IMR-90 (cell line): Measurements from ENCODE around the gene TRIM26. TPM values are rescaled to one million over a fixed set of nuclear protein-coding genes. Genes with fewer than 3 reads are reported as not detected.

Experiments
- ATAC-seq: fragments of 200-7000 bp; cut with Tn5 transposase; 2 replicates; pipeline ENCODE4 v1.9.1; 2020; ENCODE audit warnings: low read depth, mild to moderate bottlenecking, moderate library complexity
- Bru-seq: library from RNA; stranded (reverse); fragments of 400-500 nt; gene quantifications from one replicate; lab custom pipeline; 2021; lab: Mats Ljungman, UMichigan
- BruChase-seq, 2 experiments: library from RNA; stranded (reverse); fragments of 400-500 nt; gene quantifications; one replicate each; lab custom pipeline; 2021; lab: Mats Ljungman, UMichigan
- BruUV-seq: library from RNA; stranded (reverse); fragments of 400-500 nt; replicated peaks from 2 replicates; lab custom pipeline; 2021; lab: Mats Ljungman, UMichigan
- CTCF ChIA-PET: fragments of 300-600 bp; formaldehyde crosslinking; extraction: SDS; loops from one replicate; lab custom pipeline; 2021; ENCODE audit warnings: antibody characterized with exemption; lab: Yijun Ruan, JAX
- POLR2A ChIA-PET: fragments of 300-600 bp; sonication (Branson Sonifier 250); formaldehyde crosslinking; loops from one replicate; lab custom pipeline; 2022; ENCODE audit warnings: antibody characterized with exemption; ENCODE audit not compliant: unreplicated experiment; lab: Charles Lee
- DNase-seq: peaks from one replicate; pipeline ENCODE4 v3.0.0; 2013
- H2AFZ ChIP-seq: replicated peaks from 2 replicates; pipeline ENCODE3; 2013; ENCODE audit warnings: low read length, mild to moderate bottlenecking; ENCODE audit not compliant: poor library complexity
- H2AK5ac ChIP-seq: 2 replicates; pipeline ENCODE4 v1.6.1; 2013; ENCODE audit warnings: low read depth, low read length, inconsistent platforms
- H2AK9ac ChIP-seq: replicated peaks from 2 replicates; pipeline ENCODE3; 2013; ENCODE audit warnings: mild to moderate bottlenecking, low read depth, low read length, moderate library complexity; ENCODE audit not compliant: poor library complexity
- H2BK120ac ChIP-seq: 2 replicates; pipeline ENCODE4 v1.6.1; 2013; ENCODE audit warnings: low read depth, low read length, inconsistent platforms
- H2BK15ac ChIP-seq: 3 replicates; pipeline ENCODE4 v1.6.1; 2013; ENCODE audit warnings: low read depth, low read length, inconsistent platforms
- H2BK20ac ChIP-seq: 2 replicates; pipeline ENCODE4 v1.6.1; 2013; ENCODE audit warnings: low read depth, mild to moderate bottlenecking, inconsistent platforms, low read length, moderate library complexity
- H2BK5ac ChIP-seq: 2 replicates; pipeline ENCODE4 v1.6.1; 2013; ENCODE audit warnings: mild to moderate bottlenecking, low read depth, low read length, inconsistent platforms; ENCODE audit not compliant: poor library complexity, severe bottlenecking
- H3K14ac ChIP-seq: replicated peaks from 2 replicates; pipeline ENCODE4 v1.6.1; 2013; ENCODE audit warnings: low read depth, low read length, inconsistent platforms
- H3K18ac ChIP-seq: 2 replicates; pipeline ENCODE4 v1.6.1; 2013; ENCODE audit warnings: low read depth, low read length, control low read depth
- H3K23ac ChIP-seq: 2 replicates; pipeline ENCODE4 v1.6.1; 2013; ENCODE audit warnings: low read depth, low read length, inconsistent platforms
- H3K27ac ChIP-seq: 2 replicates; pipeline ENCODE4 v1.5.1; 2013; ENCODE audit warnings: mild to moderate bottlenecking, control low read depth, low read length; ENCODE audit not compliant: insufficient read depth
- H3K27me3 ChIP-seq: 2 replicates; pipeline ENCODE4 v1.6.1; 2013; ENCODE audit warnings: low read length; ENCODE audit not compliant: control insufficient read depth, insufficient read depth
- H3K36me3 ChIP-seq: 2 replicates; pipeline ENCODE4 v1.6.1; 2013; ENCODE audit warnings: low read length, mixed read lengths; ENCODE audit not compliant: control insufficient read depth, insufficient read depth
- H3K4ac ChIP-seq: 2 replicates; pipeline ENCODE4 v1.6.1; 2013; ENCODE audit warnings: low read depth, low read length, inconsistent platforms
- H3K4me1 ChIP-seq: 2 replicates; pipeline ENCODE4 v1.6.1; 2013; ENCODE audit warnings: low read length, mixed read lengths; ENCODE audit not compliant: control insufficient read depth, insufficient read depth
- H3K4me2 ChIP-seq: 2 replicates; pipeline ENCODE4 v1.6.1; 2013; ENCODE audit warnings: low read depth, mild to moderate bottlenecking, control low read depth, low read length, moderate library complexity
- H3K4me3 ChIP-seq: 2 replicates; pipeline ENCODE4 v1.5.1; 2013; ENCODE audit warnings: low read depth, mild to moderate bottlenecking, control low read depth, low read length, moderate library complexity; ENCODE audit not compliant: insufficient read depth
- H3K56ac ChIP-seq: 2 replicates; pipeline ENCODE4 v1.6.1; 2013; ENCODE audit warnings: low read length, inconsistent platforms; ENCODE audit not compliant: insufficient read depth; ENCODE audit errors: extremely low read depth
- H3K79me1 ChIP-seq, 2 experiments: 2 replicates each; pipeline ENCODE4 v1.6.1; 2013; ENCODE audit warnings: low read length in 2 of 2, inconsistent platforms in 1 of 2, low read depth in 1 of 2
- H3K9ac ChIP-seq: 2 replicates; pipeline ENCODE4 v1.6.1; 2013; ENCODE audit warnings: low read depth, low read length, control low read depth
- H3K9me1 ChIP-seq: 2 replicates; pipeline ENCODE4 v1.6.1; 2013; ENCODE audit warnings: low read length, inconsistent platforms; ENCODE audit not compliant: insufficient read depth
- H3K9me3 ChIP-seq: 2 replicates; pipeline ENCODE4 v1.6.1; 2013; ENCODE audit warnings: low read length; ENCODE audit not compliant: control insufficient read depth, insufficient read depth
- H4K20me1 ChIP-seq: 2 replicates; pipeline ENCODE4 v1.6.1; 2013; ENCODE audit warnings: low read length, inconsistent platforms; ENCODE audit not compliant: insufficient read depth
- H4K5ac ChIP-seq: 2 replicates; pipeline ENCODE4 v1.6.1; 2013; ENCODE audit warnings: mild to moderate bottlenecking, low read depth, low read length, control low read depth
- H4K8ac ChIP-seq, 2 experiments: 2 replicates each; pipeline ENCODE4 v1.6.1; 2013; ENCODE audit warnings: low read depth in 2 of 2, low read length in 2 of 2, control low read depth in 1 of 2, inconsistent platforms in 1 of 2
- H4K91ac ChIP-seq: 2 replicates; pipeline ENCODE4 v1.6.1; 2013; ENCODE audit warnings: low read depth, low read length, inconsistent platforms; ENCODE audit not compliant: insufficient read depth
- CHD1 ChIP-seq: IDR thresholded peaks from 2 replicates; pipeline ENCODE4 v1.6.1; 2012; ENCODE audit warnings: low read depth, low read length, improper control_type of control experiment
- MAFK ChIP-seq: IDR thresholded peaks from 2 replicates; pipeline ENCODE4 v1.6.1; 2012; ENCODE audit warnings: low read depth, low read length, improper control_type of control experiment
- MAZ ChIP-seq: IDR thresholded peaks from 2 replicates; pipeline ENCODE4 v1.6.1; 2012; ENCODE audit warnings: low read depth, mild to moderate bottlenecking, low read length, improper control_type of control experiment, moderate library complexity, borderline replicate concordance
- MXI1 ChIP-seq: IDR thresholded peaks from 2 replicates; pipeline ENCODE4 v1.6.1; 2012; ENCODE audit warnings: low read depth, mild to moderate bottlenecking, low read length, moderate library complexity, borderline replicate concordance
- POLR2A ChIP-seq: IDR thresholded peaks from 2 replicates; pipeline ENCODE4 v1.6.1; 2012; ENCODE audit warnings: mild to moderate bottlenecking, low read depth, low read length
- RAD21 ChIP-seq: IDR thresholded peaks from 2 replicates; pipeline ENCODE4 v1.6.1; 2012; ENCODE audit warnings: low read length, improper control_type of control experiment
- RCOR1 ChIP-seq: IDR thresholded peaks from 2 replicates; pipeline ENCODE4 v1.6.1; 2012; ENCODE audit warnings: mild to moderate bottlenecking, low read length, improper control_type of control experiment; ENCODE audit not compliant: insufficient replicate concordance
- SMC3 ChIP-seq: fragments of 150-350 bp; IDR thresholded peaks from 2 replicates; pipeline ENCODE4 v1.6.1; 2016; ENCODE audit warnings: low read depth, mild to moderate bottlenecking, antibody characterized with exemption, low read length, moderate library complexity
- WGBS, 2 experiments: methylation state at CpG; one replicate each; pipeline versions ENCODE4 v1.1.5 to v1.1.7; 2013; ENCODE audit warnings: missing lambda C conversion rate in 2 of 2; ENCODE audit not compliant: insufficient read length in 1 of 2; ENCODE audit errors: extremely low coverage in 2 of 2; 5-methylcytosine and 5-hydroxymethylcytosine counted together
- dilution Hi-C: fragments of 300-500 bp; cut with HindIII; formaldehyde crosslinking; loops from one replicate; pipeline ENCODE4 v1.14.3; 2018; ENCODE audit warnings: low sequenced_read_pairs; ENCODE audit not compliant: unreplicated experiment
- in situ Hi-C: fragments of 300-500 bp; cut with MboI; formaldehyde crosslinking; loops from 3 replicates; pipeline ENCODE4 v1.14.3; 2019; ENCODE audit warnings: low sequenced_read_pairs, inconsistent platforms, mixed read lengths
- intact Hi-C: fragments of 100-400 bp; cut with micrococcal nuclease; formaldehyde crosslinking; loops from 2 replicates; pipeline ENCODE4 v1.10.0; 2022
- long read RNA-seq: library from polyadenylated mRNA; unstranded; transcript quantifications from one replicate; pipeline ENCODE4 v2.0.0, GENCODE V29; 2021; ENCODE audit not compliant: unreplicated experiment
- polyA plus RNA-seq, 3 experiments: library from polyadenylated mRNA; depleted of rRNA; stranded (reverse); fragments of >200 nt; gene quantifications; 2 replicates each; pipeline ENCODE4 v1.2.3, GENCODE V29; 2012; ENCODE audit warnings: low replicate concordance in 1 of 3
- total RNA-seq: library from RNA; depleted of rRNA; stranded (reverse); fragments of >200 nt; gene quantifications from 2 replicates; pipeline ENCODE4 v1.2.3, GENCODE V29; 2012; rRNA removed
- TF ChIP-seq, protein P1 (sequence below): fragments of 150-350 bp; IDR thresholded peaks from 2 replicates; pipeline ENCODE4 v1.6.1; 2017; ENCODE audit warnings: mild to moderate bottlenecking, antibody characterized with exemption, low read length, low read depth
- TF ChIP-seq, protein P2 (sequence below): conservative IDR thresholded peaks from 2 replicates; pipeline ENCODE4 v1.5.1; 2012; ENCODE audit warnings: mild to moderate bottlenecking, low read depth, low read length, improper control_type of control experiment

Gene TRIM26, protein sequence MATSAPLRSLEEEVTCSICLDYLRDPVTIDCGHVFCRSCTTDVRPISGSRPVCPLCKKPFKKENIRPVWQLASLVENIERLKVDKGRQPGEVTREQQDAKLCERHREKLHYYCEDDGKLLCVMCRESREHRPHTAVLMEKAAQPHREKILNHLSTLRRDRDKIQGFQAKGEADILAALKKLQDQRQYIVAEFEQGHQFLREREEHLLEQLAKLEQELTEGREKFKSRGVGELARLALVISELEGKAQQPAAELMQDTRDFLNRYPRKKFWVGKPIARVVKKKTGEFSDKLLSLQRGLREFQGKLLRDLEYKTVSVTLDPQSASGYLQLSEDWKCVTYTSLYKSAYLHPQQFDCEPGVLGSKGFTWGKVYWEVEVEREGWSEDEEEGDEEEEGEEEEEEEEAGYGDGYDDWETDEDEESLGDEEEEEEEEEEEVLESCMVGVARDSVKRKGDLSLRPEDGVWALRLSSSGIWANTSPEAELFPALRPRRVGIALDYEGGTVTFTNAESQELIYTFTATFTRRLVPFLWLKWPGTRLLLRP
- total RNA-seq (22.6 and 23.3 TPM in 2 replicates), polyA plus RNA-seq (2012; rRNA removed) (23.8 and 24.6 TPM in 2 replicates), Bru-seq, nascent RNA (percentile 89 among the genes with signal in this experiment), BruChase-seq, experiment 1, labeled RNA remaining after a 6-hour chase (percentile 84 among the genes with signal in this experiment), BruChase-seq, experiment 2, labeled RNA remaining after a 2-hour chase (percentile 89 among the genes with signal in this experiment)
- polyA plus RNA-seq (2012; cell fraction: cytosol; rRNA removed) = 17.1 and 17.6 TPM in 2 replicates
- polyA plus RNA-seq (2012; cell fraction: nucleus; rRNA removed; ENCODE audit: low replicate concordance) = 29.3 and 43.3 TPM in 2 replicates
- long read RNA-seq, partial matches to known transcripts = 0 of 20 reads
- long read RNA-seq, other reads (novel, unspliced or antisense) = 17 of 20 reads

DNA sequence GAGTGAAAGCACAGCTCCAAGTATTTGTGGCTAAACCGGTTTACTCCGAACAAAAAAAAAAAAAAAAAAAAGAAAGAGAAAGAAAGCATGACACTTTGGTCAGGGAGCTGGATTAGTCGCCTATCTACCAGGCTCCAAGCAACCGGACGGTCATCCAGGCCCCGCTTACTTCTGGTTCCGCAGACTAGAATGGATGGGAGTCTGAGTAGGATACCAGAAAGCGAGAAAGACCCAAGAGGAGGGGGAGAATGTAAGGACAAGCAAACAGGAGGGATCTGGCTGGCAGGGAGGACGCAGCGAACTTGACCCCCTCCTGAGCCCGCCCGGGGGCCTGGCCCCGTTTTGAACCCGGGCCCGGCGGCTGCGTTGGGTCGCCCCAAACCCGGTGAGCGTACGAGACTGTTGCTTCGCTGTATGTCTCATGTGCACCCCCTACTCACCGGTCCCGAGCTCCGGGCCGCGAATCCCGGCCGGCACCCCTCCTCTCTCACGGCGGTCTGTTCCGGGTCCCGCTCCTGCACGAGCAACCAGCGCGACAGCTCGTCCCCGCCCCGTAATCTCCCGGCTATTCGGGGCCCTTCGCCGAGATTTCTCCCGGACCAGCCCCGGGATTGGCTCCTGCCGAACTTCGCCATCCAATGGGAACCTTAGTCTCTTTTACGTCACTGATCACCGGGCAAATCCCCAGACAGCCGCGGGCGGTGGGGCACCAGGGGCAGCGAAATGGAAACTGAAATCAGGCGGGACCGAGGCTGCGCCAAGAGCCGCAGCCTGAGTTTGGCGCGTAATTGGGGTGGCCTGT lies at the start of gene TRIM26:
Gene TRIM26 (minus strand): TSS at position 542 of the 802 bp plus-strand sequence. CDS start 14,303 bp downstream, outside the sequence.
- H2AK5ac ChIP-seq = peak within 1 kb of the TSS; percentile 60
- peak within 1 kb of the TSS; percentile 71 for H3K4ac ChIP-seq
- WGBS, 2 experiments = 0% methylated on average over 10 of the region's 59 CpGs; no CpG with 5 or more reads in 1 of the 2 experiments
- peak within 1 kb of the TSS; percentile 88 for H4K91ac ChIP-seq
- ATAC-seq (peak; percentile 90), DNase-seq (peak; percentile 95)
- dilution Hi-C loops = no loop called here
- H3K9me1 ChIP-seq = peaks cover 10% of the 10 kb centered on the region
- peak within 1 kb of the TSS; percentile 68; the same call in 1 of the 3 replicates for H2BK15ac ChIP-seq
- H3K27me3 ChIP-seq = no peaks in the 10 kb centered on the region
- peak within 1 kb of the TSS; percentile 76 for H2AK9ac ChIP-seq
- peak within 1 kb of the TSS; percentile 93 for H3K4me3 ChIP-seq
- H3K23ac ChIP-seq = peak within 1 kb of the TSS; percentile 72; the same call in 1 of the 2 replicates
- H3K9ac ChIP-seq = peak within 1 kb of the TSS; percentile 98
- H3K4me2 ChIP-seq = peak within 1 kb of the TSS; percentile 91
- POLR2A ChIA-PET = no interaction called here
- peak within 1 kb of the TSS; percentile 92 for H3K27ac ChIP-seq
- intact Hi-C loops = no loop called here
- no TSS peak for BruUV-seq
- in situ Hi-C loops = no loop called here
- peak within 1 kb of the TSS; percentile 99 for H2AFZ ChIP-seq
- H2BK20ac ChIP-seq = no peak within 1 kb of the TSS; the same call in 1 of the 2 replicates
- no peaks in the 10 kb centered on the region for H3K9me3 ChIP-seq
- peak within 1 kb of the TSS; percentile 92 for H3K14ac ChIP-seq
- peaks cover 31 to 46% of the 10 kb centered on the region in 2 experiments for H3K79me1 ChIP-seq
- H4K20me1 ChIP-seq = peaks cover 19% of the 10 kb centered on the region; the same call in 1 of the 2 replicates
- H3K4me1 ChIP-seq = peaks cover 2% of the 10 kb centered on the region; the same call in 1 of the 2 replicates
- no peaks in the 10 kb centered on the region for H3K36me3 ChIP-seq
- H2BK5ac ChIP-seq = peak within 1 kb of the TSS; percentile 78
- peak within 1 kb of the TSS; percentile 63 for H3K18ac ChIP-seq
- H4K8ac ChIP-seq = peak within 1 kb of the TSS; percentile 95 to 99
- peak within 1 kb of the TSS; percentile 92 for H3K56ac ChIP-seq
- CTCF ChIA-PET = interaction anchor here (0.6 kb wide), 2 partner anchors 145 to 1604 kb away, joined by 3 to 4 read pairs; no protein-coding TSS in a partner anchor
- H4K5ac ChIP-seq = peak within 1 kb of the TSS; percentile 85
- peak within 1 kb of the TSS; percentile 56 for H2BK120ac ChIP-seq
- TF ChIP-seq MAFK (no peak), POLR2A (peak; percentile 85), MAZ (peak; percentile 15; the same call in 1 of the 2 replicates), RCOR1 (no peak), RAD21 (no peak), SMC3 (no peak), CHD1 (no peak), MXI1 (peak; percentile 66; the same call in 1 of the 2 replicates)
- TF ChIP-seq, protein P1, sequence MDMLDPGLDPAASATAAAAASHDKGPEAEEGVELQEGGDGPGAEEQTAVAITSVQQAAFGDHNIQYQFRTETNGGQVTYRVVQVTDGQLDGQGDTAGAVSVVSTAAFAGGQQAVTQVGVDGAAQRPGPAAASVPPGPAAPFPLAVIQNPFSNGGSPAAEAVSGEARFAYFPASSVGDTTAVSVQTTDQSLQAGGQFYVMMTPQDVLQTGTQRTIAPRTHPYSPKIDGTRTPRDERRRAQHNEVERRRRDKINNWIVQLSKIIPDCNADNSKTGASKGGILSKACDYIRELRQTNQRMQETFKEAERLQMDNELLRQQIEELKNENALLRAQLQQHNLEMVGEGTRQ = peak; percentile 27; the same call in 1 of the 2 replicates
- TF ChIP-seq, protein P2, sequence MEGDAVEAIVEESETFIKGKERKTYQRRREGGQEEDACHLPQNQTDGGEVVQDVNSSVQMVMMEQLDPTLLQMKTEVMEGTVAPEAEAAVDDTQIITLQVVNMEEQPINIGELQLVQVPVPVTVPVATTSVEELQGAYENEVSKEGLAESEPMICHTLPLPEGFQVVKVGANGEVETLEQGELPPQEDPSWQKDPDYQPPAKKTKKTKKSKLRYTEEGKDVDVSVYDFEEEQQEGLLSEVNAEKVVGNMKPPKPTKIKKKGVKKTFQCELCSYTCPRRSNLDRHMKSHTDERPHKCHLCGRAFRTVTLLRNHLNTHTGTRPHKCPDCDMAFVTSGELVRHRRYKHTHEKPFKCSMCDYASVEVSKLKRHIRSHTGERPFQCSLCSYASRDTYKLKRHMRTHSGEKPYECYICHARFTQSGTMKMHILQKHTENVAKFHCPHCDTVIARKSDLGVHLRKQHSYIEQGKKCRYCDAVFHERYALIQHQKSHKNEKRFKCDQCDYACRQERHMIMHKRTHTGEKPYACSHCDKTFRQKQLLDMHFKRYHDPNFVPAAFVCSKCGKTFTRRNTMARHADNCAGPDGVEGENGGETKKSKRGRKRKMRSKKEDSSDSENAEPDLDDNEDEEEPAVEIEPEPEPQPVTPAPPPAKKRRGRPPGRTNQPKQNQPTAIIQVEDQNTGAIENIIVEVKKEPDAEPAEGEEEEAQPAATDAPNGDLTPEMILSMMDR = no peak
